GM10266 (cell line): ENCODE data around the gene RAPGEF4.

Source experiments
- DNase-seq: peaks from one replicate; pipeline ENCODE4 v3.0.0; 2012; ENCODE audit errors: extremely low spot score
- CTCF ChIP-seq: IDR thresholded peaks from 2 replicates; pipeline ENCODE4 v1.5.1; 2012; ENCODE audit warnings: mild to moderate bottlenecking, low read depth; ENCODE audit not compliant: control insufficient read depth, insufficient read depth; ENCODE audit errors: missing control alignments

RAPGEF4 gene

GRCh38 chr2:172985139-172985892 is 249.7 kb downstream of the RAPGEF4 start:
- DNase-seq, result no peak
- TF ChIP-seq CTCF, result no peak

- no peak for DNase-seq
- TF ChIP-seq CTCF, result no peak
Measured at GRCh38 chr2:172986040-172986439, 250.4 kb downstream of the RAPGEF4 start.

- no peak for TF ChIP-seq CTCF
- DNase-seq, result no peak
Measured at GRCh38 chr2:172988728-172989127, 253.1 kb downstream of the RAPGEF4 start.

GRCh38 chr2:172991031-172991430 is 255.4 kb downstream of the RAPGEF4 start:
- no peak for DNase-seq
- TF ChIP-seq CTCF, result no peak

- no peak for DNase-seq
- TF ChIP-seq CTCF, result no peak
Measured at GRCh38 chr2:172993139-172993538, 257.5 kb downstream of the RAPGEF4 start.

- TF ChIP-seq CTCF, result no peak
- no peak for DNase-seq
Measured at GRCh38 chr2:172993931-172994717, 258.5 kb downstream of the RAPGEF4 start.

GRCh38 chr2:172994864-172995263 is 259.2 kb downstream of the RAPGEF4 start:
- no peak for DNase-seq
- no peak for TF ChIP-seq CTCF
